ENCODE results near the gene RASGEF1B. TPM values are rescaled to one million over a fixed set of nuclear protein-coding genes. Genes with fewer than 3 reads are reported as not detected.

The RASGEF1B gene
- total RNA-seq, 1 experiment from 2014 or later: 8.1 TPM

- TF ChIP-seq CTCF (conservative IDR thresholded peaks at IDR 0.05; ENCODE audit: low read depth, low read length) (no peak), EZH2 (IDR thresholded peaks at IDR 0.05; ENCODE audit: borderline replicate concordance, low read depth, low read length, poor library complexity, severe bottlenecking) (no peak)
- no TSS peak for BruUV-seq (replicated peaks)
- no peaks in the 10 kb centered on the region for H3K9me3 ChIP-seq (ENCODE audit: low read depth, low read length, poor library complexity, severe bottlenecking)
- POLR2A ChIA-PET (ENCODE audit: low non-redundant PET): no interaction called here
- H3K27me3 ChIP-seq (replicated peaks; ENCODE audit: insufficient read depth, low read depth, low read length, poor library complexity): no peaks in the 10 kb centered on the region
- CTCF ChIA-PET: no interaction called here
- intact Hi-C loops (cut with micrococcal nuclease; ENCODE audit: unreplicated experiment): no loop called here
- no peaks in the 10 kb centered on the region for H3K4me1 ChIP-seq (ENCODE audit: insufficient read depth, low read length, poor library complexity, severe bottlenecking)
- H3K36me3 ChIP-seq (ENCODE audit: insufficient read depth, low read length, poor library complexity, severe bottlenecking): no peaks in the 10 kb centered on the region
- H3K27ac ChIP-seq (ENCODE audit: low read depth, low read length, poor library complexity, severe bottlenecking): no peak overlapping the region
- no peak overlapping the region for H3K4me3 ChIP-seq (ENCODE audit: low read depth, low read length, poor library complexity, severe bottlenecking)
- DNase-seq (ENCODE audit: low spot score): no peak
These were observed 28.1 kb upstream of the RASGEF1B start for GRCh38 chr4:81499840-81500239.

DNA sequence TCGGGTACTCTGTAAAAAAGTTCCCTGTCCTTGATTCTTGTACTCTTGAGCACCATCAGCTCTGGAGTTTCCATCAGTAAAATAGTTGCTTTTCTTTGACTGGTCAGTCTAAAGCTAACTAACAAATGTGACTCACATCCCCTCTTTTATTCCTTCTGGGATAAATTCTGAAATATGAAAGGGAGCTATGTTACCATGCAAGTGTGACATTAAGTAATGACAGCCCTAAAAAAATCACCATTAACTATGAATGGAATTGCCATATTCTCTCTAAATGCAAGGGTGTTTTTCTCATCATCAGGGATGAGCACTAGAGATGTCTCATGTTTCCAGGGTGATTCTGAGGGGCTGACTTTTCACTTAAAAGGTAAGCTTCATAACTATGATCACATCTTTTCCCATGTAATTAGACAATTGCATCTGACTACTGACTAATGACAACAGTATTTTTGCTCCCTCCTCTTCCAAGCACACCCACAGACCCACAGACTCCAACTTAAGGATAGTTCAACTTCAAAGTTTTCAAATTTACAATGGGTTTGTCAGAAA, 26.9 kb upstream of the RASGEF1B start:
- Histone ChIP-seq H3K9me3 (ENCODE audit: low read depth, low read length, poor library complexity, severe bottlenecking) (no peaks in the 10 kb centered on the region), H3K27me3 (replicated peaks; ENCODE audit: insufficient read depth, low read depth, low read length, poor library complexity) (no peaks in the 10 kb centered on the region), H3K27ac (ENCODE audit: low read depth, low read length, poor library complexity, severe bottlenecking) (no peak overlapping the region), H3K36me3 (ENCODE audit: insufficient read depth, low read length, poor library complexity, severe bottlenecking) (no peaks in the 10 kb centered on the region), H3K4me3 (ENCODE audit: low read depth, low read length, poor library complexity, severe bottlenecking) (no peak overlapping the region), H3K4me1 (ENCODE audit: insufficient read depth, low read length, poor library complexity, severe bottlenecking) (no peaks in the 10 kb centered on the region)
- TF ChIP-seq EZH2 (IDR thresholded peaks at IDR 0.05; ENCODE audit: borderline replicate concordance, low read depth, low read length, poor library complexity, severe bottlenecking) (no peak), CTCF (conservative IDR thresholded peaks at IDR 0.05; ENCODE audit: low read depth, low read length) (no peak)
- ChIA-PET CTCF (no interaction called here), POLR2A (ENCODE audit: low non-redundant PET) (no interaction called here)
- intact Hi-C loops (cut with micrococcal nuclease; ENCODE audit: unreplicated experiment): no loop called here
- no peak for DNase-seq (ENCODE audit: low spot score)
- no TSS peak for BruUV-seq (replicated peaks)

GRCh38 chr4:81498046-81498445, 26.3 kb upstream of the RASGEF1B start:
- Histone ChIP-seq H3K27ac (ENCODE audit: low read depth, low read length, poor library complexity, severe bottlenecking) (no peak overlapping the region), H3K4me1 (ENCODE audit: insufficient read depth, low read length, poor library complexity, severe bottlenecking) (no peaks in the 10 kb centered on the region), H3K27me3 (replicated peaks; ENCODE audit: insufficient read depth, low read depth, low read length, poor library complexity) (no peaks in the 10 kb centered on the region), H3K36me3 (ENCODE audit: insufficient read depth, low read length, poor library complexity, severe bottlenecking) (no peaks in the 10 kb centered on the region), H3K9me3 (ENCODE audit: low read depth, low read length, poor library complexity, severe bottlenecking) (no peaks in the 10 kb centered on the region), H3K4me3 (ENCODE audit: low read depth, low read length, poor library complexity, severe bottlenecking) (no peak overlapping the region)
- DNase-seq (ENCODE audit: low spot score): no peak
- ChIA-PET POLR2A (ENCODE audit: low non-redundant PET) (no interaction called here), CTCF (no interaction called here)
- intact Hi-C loops (cut with micrococcal nuclease; ENCODE audit: unreplicated experiment): no loop called here
- no TSS peak for BruUV-seq (replicated peaks)
- TF ChIP-seq EZH2 (IDR thresholded peaks at IDR 0.05; ENCODE audit: borderline replicate concordance, low read depth, low read length, poor library complexity, severe bottlenecking) (no peak), CTCF (conservative IDR thresholded peaks at IDR 0.05; ENCODE audit: low read depth, low read length) (no peak)
